H4 (cell line): Measurements from ENCODE around the gene ASH1L. TPM values are rescaled to one million over a fixed set of nuclear protein-coding genes. Genes with fewer than 3 reads are reported as not detected.
"Not testable (repeated sequence)": the region's sequence is repeated elsewhere in the genome, so short reads cannot be mapped to it uniquely, and the experiment has no call there.

Experiments used
- DNase-seq: peaks from one replicate; pipeline ENCODE4 v3.0.0-alpha.2; 2015; ENCODE audit warnings: low spot score
- total RNA-seq: library from RNA; depleted of rRNA; stranded (reverse); fragments of >200 nt; shearing (Covaris generic); gene quantifications from 2 replicates; pipeline ENCODE4 v1.2.3, GENCODE V29; 2014

ASH1L gene
- total RNA-seq, 1 experiment from 2014 or later: 11.8 TPM

DNA sequence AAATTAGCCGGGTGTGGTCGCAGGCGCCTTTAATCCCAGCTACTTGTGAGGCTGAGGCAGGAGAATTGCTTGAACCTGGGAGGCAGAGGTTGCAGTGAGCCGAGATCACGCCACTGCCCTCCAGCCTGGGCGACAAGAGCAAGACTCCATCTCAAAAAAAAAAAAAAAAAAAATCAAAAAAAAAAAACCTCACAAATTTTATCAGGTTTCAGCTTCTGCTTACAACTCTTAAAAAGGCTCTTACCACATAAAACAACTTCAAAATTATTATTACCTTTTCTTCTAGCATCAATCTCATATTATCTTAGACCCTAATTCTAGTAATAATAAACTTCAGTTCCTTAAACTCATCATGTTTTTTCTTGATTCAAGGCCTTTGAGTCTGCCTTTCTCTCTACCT lies 120.2 kb downstream of the ASH1L start:
- DNase-seq: not testable (repeated sequence)

DNA sequence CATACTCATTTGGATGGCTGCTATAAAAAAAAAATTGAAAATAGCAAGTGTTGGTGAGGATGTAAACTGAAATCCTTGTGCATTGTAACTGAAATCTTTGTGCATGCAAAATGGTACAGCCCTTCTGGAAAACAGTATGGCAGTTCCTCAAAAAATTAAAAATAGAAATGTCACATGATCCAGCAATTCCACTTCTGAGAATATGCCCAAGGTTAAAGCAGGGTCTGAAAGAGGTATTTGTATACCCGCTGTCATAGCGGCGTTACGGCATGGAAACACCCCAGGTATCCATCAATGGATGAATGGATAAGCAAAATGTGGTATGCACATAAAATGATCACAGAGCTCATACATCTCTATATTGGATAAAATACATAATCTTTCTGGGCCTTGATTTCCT lies 125.2 kb downstream of the ASH1L start:
- DNase-seq: no peak

- not testable (repeated sequence) for DNase-seq
Observed at GRCh38 chr1:155433831-155434389, 128.7 kb downstream of the ASH1L start.

- DNase-seq: not testable (repeated sequence)
Observed at GRCh38 chr1:155433128-155433830, 129.3 kb downstream of the ASH1L start.

GRCh38 chr1:155424091-155424490 lies 138.5 kb downstream of the ASH1L start:
- no peak for DNase-seq

DNA sequence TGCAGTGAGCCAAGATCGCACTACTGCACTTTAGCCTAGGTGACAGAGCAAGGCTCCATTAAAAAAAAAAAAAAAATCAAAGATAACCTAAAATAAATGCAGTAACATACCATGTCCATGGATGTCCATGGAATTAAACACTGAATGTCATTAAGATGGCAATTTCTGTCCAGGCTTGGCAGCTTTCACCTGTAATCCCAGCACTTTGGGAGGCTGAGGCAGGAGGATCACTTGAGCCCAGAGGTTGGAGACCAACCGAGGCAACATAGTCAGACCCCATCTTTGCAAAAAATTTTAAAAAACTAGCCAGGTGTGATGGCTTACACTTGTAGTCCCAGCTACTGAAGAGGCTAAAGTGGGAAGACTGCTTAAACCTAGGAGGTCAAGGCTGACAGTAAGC lies 141.8 kb downstream of the ASH1L start:
- DNase-seq: no peak

DNA sequence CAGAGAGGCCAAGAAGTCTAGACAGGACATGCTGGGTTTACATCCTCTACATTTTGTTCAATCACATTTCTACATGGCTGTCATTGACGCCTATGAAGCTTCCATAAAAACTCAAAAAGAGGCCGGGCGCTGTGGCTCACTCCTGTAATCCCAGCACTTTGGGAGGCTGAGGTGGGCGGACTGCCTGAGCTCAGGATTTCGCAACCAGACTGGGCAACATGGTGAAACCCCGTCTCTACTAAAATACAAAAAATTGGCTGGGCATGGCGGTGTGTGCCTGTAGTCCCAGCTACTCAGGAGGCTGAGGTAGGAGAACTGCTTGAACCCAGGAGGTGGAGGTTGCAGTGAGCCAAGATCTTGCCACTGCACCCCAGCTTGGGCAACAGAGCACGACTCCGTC lies 150.8 kb downstream of the ASH1L start:
- not testable (repeated sequence) for DNase-seq

GRCh38 chr1:155410931-155411330 lies 151.7 kb downstream of the ASH1L start:
- no peak for DNase-seq

- no peak for DNase-seq
Observed at GRCh38 chr1:155396874-155397476, 165.6 kb downstream of the ASH1L start.

GRCh38 chr1:155392898-155393411 lies 169.6 kb downstream of the ASH1L start:
- no peak for DNase-seq

- DNase-seq: no peak
Observed at GRCh38 chr1:155389826-155390225, 172.8 kb downstream of the ASH1L start.

DNA sequence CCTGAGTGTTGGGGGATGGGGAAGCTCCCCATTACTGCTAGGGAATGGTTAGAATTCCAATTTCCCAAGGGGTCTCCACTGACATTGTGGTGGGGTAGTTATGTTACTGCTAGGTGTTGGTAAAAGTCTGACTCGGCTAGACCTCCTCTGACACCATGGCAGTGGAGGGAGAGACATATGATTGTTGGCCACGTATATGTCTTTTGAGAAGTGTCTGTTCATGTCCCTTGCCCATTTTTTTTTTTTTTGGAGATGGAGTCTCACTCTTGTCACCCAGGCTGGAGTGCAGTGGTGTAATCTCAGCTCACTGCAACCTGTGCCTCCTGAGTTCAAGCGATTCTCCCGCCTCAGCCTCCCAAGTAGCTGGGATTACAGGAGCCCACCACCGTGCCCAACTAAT lies 176.8 kb downstream of the ASH1L start:
- not testable (repeated sequence) for DNase-seq

DNA sequence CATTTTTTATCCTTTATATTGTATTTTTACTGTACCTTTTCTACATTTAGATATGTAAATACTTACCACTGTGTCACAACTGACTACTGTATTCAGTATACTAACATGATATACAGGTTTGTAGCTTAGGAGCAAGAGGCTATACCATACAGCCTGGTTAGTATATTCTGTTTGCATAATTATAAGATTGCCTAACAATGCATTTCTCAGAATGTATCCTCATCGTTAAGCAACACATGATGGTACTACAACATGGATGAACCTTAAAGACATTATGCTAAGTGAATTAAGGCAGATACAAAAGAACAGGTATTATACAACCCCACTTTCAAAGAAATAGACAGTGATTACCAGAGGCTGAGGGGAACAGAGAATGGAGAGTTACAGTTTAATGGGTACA lies 179.2 kb downstream of the ASH1L start:
- no peak for DNase-seq

DNA sequence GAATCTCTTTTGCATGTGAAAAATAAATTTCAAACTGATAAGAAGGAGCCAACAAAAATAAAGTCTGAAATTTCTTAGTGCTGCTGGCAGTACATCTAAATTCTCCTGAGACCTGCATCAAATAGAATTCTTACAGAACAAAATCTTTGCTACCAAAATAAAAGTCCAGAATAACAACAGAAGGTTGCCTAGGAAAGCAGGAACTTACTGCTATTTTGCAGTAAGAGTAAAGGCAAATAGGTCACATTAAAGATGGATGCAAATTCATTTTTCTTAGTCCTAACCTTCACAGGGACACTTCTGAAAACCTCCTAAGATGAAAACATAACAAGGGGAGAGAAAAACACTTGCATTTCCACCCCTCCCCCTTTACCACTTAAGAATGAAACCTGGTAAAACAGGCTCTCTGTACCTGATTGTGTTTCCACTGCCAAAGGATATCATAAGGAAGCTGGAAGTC lies 182.9 kb downstream of the ASH1L start:
- no peak for DNase-seq

GRCh38 chr1:155379180-155379579 lies 183.4 kb downstream of the ASH1L start:
- DNase-seq: no peak

DNA sequence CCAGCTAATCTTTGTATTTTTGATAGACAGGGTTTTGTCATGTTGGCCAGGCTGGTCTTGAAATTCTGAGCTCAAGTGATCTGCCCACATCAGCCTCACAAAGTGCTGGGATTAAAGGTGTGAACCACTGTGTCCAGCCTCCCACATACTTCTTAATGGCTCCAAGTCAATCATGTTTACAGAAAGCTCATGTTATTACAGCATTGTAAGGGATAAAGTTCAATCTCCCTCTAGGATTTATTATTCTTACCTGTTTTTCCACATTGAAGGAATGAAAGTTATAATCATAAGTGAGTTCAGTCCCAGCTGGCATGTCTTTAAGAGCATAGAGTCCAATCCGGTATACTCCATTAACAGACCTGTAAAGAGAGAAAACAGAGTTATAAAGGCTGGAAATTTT lies 202.6 kb downstream of the ASH1L start:
- DNase-seq: no peak

- no peak for DNase-seq
Observed at GRCh38 chr1:155352631-155353030, 210.0 kb downstream of the ASH1L start.

GRCh38 chr1:155342842-155343241 lies 219.8 kb downstream of the ASH1L start:
- no peak for DNase-seq

DNA sequence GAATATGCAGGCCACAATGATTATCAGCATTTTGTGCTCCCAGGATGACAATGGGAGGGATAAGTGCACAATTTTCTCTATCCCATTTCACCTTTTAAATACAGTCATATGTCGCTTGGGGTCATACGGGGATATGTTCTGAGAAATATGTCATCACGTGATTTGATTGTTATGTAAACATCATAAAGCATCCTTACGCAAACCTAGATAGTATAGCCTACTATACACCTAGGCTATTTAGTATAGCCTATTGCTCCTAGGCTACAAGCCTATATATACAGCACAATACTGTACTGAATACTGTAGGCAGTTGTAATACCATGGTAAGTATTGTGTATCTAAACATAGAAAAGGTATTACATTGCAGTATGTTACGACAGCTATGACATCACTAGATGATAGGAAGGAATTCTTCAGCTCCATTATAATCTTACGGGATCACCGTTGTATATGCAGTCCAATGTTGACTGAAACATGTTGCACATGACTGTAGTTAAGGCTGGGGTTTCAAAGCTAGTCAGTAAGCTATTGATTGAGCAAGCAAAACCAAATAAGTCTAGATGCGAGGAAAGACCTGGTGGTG lies 223.0 kb downstream of the ASH1L start:
- DNase-seq: no peak

DNA sequence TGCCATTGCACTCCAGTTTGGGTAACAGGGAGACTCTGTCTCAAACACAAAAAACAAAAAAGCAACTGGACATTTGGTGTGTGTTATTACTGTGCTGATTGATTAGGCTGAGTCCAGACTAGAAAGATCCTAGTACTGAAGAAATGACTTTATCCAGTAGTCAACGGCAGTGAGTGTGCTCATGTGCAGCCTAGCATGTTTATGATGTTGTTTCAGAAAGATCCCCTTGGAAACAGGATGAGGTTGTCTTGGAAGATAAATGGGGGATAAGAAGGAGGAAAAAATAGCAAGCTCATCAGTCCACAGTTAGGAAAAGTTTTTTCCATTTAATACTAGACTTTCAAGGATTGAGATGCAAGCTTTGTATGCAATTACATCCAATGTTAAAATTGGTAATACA lies 227.6 kb downstream of the ASH1L start:
- no peak for DNase-seq

DNA sequence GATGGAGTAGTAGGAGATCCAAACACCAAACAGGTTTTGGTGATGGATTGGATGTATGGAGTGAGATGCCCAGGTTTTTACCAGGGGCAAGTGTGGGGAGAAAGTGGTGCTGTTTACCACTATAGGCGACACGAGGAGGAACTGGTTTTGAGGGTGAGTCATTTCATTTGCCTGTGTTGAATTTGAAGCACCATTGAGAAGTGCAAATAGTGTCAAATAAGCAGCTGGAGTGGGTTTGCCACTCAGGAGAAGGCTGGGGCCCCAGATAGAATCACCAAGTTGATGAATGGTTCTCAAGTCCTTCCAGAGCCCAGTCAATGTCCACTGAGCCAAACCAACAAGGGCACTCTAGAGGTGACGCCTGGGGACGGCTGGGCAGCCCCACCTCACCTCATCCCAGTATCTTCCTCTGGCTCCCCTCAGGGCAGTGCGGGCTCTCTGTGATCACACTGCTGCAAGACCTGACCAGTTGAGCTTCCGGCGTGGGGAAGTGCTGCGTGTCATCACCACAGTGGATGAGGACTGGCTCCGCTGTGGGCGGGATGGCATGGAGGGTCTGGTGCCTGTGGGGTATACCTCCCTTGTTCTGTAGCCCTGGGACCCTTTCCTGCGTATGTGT lies 232.5 kb downstream of the ASH1L start:
- no peak for DNase-seq

DNA sequence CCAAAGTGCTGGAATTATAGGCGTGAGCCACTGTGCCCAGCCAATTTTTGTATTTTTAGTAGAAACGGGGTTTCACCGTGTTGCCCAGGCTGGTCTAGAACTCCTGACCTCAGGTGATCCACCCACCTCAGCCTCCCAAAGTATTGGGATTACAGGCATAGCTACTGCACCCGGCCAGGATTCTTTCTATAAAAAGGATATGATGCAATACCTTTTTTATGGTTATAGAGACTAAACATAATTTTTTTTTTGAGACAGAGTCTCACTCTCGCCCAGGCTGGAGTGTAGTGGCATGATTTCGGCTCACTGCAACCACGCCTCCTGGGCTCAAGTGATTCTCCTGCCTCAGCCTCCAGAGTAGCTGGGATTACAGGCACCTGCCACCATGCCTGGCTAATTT lies 233.7 kb downstream of the ASH1L start:
- DNase-seq: not testable (repeated sequence)
